SU-DHL-6 (cell line): ENCODE results near the gene ADARB2.

Source experiments
- CTCF ChIP-seq: fragments of 200-600 bp; sonication (generic); IDR thresholded peaks from one replicate; pipeline ENCODE4 v1.5.1; 2017; ENCODE audit warnings: antibody characterized with exemption, mild to moderate bottlenecking, low read length, moderate library complexity; ENCODE audit not compliant: insufficient read depth, poor library complexity, severe bottlenecking
- EZH2phosphoT487 ChIP-seq: fragments of 200-600 bp; sonication (generic), shearing (Covaris generic); conservative IDR thresholded peaks from 2 replicates; pipeline ENCODE4 v1.6.1; 2018; ENCODE audit warnings: mild to moderate bottlenecking, antibody characterized with exemption, low read length, moderate library complexity, mixed read lengths

DNA sequence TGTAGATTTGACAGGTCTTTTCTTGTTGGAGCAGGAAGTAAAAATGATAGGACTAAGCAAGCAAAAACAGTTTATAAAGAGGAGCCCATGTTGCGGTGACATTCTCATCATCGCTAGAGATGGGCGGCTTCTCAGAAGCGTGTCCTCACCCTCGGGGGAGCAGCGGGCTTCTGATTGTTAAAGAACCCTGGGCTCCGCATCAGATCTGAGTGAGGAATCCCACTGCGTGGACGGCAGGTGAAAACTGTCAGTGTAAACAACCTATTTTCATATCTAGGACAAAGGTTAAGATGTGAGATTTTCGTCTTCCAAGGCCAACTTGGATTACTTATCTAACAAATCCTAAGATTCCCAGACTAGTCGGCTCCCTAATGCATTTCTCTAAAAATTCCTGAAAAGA lies 177.6 kb downstream of the ADARB2 start:
- no peak for TF ChIP-seq EZH2phosphoT487
- no peak for TF ChIP-seq CTCF
